Right lobe of liver (tissue), 4 donors: ENCODE results near the gene SASH1.
A peak's percentile ranks its signal among the peaks of the same experiment; 100 is the strongest.

Experiments used
- POLR2A ChIP-seq: fragments of 450-650 bp; IDR thresholded peaks from one replicate; pipeline ENCODE4 v1.6.1; 2017; ENCODE audit warnings: antibody characterized with exemption, mild to moderate bottlenecking
- TF ChIP-seq, protein P1 (sequence below), 4 donors: fragments of 200-600 bp in 3 of 4; fragments of 450-650 bp in 1 of 4; IDR thresholded peaks; one replicate each; pipeline versions ENCODE4 v1.5.1 to v1.8.0; 2016 to 2022; ENCODE audit warnings: antibody characterized with exemption in 4 of 4, mild to moderate bottlenecking in 2 of 4
- donor health status: DM: no; HTN: no; CAD: no.
- donor health status: DM: no; HTN: no; CAD: no.
- donor health status: DM: no; HTN: yes; CAD: no.

DNA sequence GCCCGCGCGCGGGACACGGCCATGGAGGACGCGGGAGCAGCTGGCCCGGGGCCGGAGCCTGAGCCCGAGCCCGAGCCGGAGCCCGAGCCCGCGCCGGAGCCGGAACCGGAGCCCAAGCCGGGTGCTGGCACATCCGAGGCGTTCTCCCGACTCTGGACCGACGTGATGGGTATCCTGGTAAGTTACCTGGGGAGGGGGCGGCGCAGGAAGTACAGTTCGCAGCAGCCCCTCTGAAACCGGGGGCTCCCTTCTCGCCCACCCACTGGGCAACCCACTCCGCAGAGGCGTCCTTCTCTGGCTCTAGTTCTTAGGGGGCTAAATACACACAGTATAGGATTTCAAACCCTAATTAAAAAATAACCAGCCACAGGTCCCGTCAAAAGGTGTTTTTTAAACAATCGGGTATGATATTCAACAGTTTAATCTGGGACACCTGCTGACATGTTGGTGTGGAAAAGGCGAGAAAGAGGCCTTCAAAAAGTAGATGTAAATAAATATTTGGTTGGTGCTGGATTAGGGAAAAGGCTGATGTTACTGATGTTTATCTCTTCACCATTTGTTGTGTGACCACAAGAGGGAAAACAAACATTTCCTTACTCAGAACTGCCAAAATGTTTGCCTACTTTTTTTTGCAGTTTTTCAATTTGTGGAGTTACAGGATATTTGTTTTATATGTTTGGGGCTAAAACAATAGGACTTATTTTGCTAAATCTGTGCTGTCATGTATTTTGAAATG lies 577 bp downstream of the SASH1 start:
- TF ChIP-seq, protein P1, sequence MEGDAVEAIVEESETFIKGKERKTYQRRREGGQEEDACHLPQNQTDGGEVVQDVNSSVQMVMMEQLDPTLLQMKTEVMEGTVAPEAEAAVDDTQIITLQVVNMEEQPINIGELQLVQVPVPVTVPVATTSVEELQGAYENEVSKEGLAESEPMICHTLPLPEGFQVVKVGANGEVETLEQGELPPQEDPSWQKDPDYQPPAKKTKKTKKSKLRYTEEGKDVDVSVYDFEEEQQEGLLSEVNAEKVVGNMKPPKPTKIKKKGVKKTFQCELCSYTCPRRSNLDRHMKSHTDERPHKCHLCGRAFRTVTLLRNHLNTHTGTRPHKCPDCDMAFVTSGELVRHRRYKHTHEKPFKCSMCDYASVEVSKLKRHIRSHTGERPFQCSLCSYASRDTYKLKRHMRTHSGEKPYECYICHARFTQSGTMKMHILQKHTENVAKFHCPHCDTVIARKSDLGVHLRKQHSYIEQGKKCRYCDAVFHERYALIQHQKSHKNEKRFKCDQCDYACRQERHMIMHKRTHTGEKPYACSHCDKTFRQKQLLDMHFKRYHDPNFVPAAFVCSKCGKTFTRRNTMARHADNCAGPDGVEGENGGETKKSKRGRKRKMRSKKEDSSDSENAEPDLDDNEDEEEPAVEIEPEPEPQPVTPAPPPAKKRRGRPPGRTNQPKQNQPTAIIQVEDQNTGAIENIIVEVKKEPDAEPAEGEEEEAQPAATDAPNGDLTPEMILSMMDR (IDR thresholded peaks at IDR 0.05): peak in 2 of 4 donors; percentile 6 to 11
- no peak for TF ChIP-seq POLR2A
